Measurements from ENCODE around the gene DNAAF3.

The DNAAF3 gene

GRCh38 chr19:55147545-55148251 is 18.7 kb downstream of the DNAAF3 start:
- Histone ChIP-seq H3K27me3 (replicated peaks; ENCODE audit: control insufficient read depth, insufficient read depth, low read length) (peaks cover 47% of the 10 kb centered on the region), H3K4me3 (ENCODE audit: low read length) (no peak overlapping the region), H3K4me1 (ENCODE audit: control insufficient read depth, insufficient read depth, low read length) (no peaks in the 10 kb centered on the region), H3K9me3 (ENCODE audit: control insufficient read depth, low read length) (peaks cover 4% of the 10 kb centered on the region), H3K36me3 (ENCODE audit: control insufficient read depth, insufficient read depth, low read length, severe bottlenecking) (no peaks in the 10 kb centered on the region), H3K9ac (ENCODE audit: low read length) (no peak overlapping the region)
- no peak for DNase-seq (ENCODE audit: low read depth)

GRCh38 chr19:55146705-55147273 is 19.6 kb downstream of the DNAAF3 start:
- Histone ChIP-seq H3K4me1 (ENCODE audit: control insufficient read depth, insufficient read depth, low read length) (no peaks in the 10 kb centered on the region), H3K36me3 (ENCODE audit: control insufficient read depth, insufficient read depth, low read length, severe bottlenecking) (no peaks in the 10 kb centered on the region), H3K4me3 (ENCODE audit: low read length) (no peak overlapping the region), H3K27me3 (replicated peaks; ENCODE audit: control insufficient read depth, insufficient read depth, low read length) (peaks cover 49% of the 10 kb centered on the region), H3K9ac (ENCODE audit: low read length) (no peak overlapping the region), H3K9me3 (ENCODE audit: control insufficient read depth, low read length) (peaks cover 1% of the 10 kb centered on the region)
- no peak for DNase-seq (ENCODE audit: low read depth)

GRCh38 chr19:55146078-55146704 is 20.2 kb downstream of the DNAAF3 start:
- DNase-seq (ENCODE audit: low read depth) = peak; percentile 14
- H3K27me3 ChIP-seq (replicated peaks; ENCODE audit: control insufficient read depth, insufficient read depth, low read length) = peaks cover 51% of the 10 kb centered on the region
- no peaks in the 10 kb centered on the region for H3K9me3 ChIP-seq (ENCODE audit: control insufficient read depth, low read length)
- no peak overlapping the region for H3K4me3 ChIP-seq (ENCODE audit: low read length)
- no peaks in the 10 kb centered on the region for H3K4me1 ChIP-seq (ENCODE audit: control insufficient read depth, insufficient read depth, low read length)
- H3K36me3 ChIP-seq (ENCODE audit: control insufficient read depth, insufficient read depth, low read length, severe bottlenecking) = no peaks in the 10 kb centered on the region
- no peak overlapping the region for H3K9ac ChIP-seq (ENCODE audit: low read length)

GRCh38 chr19:55145232-55145631 is 21.2 kb downstream of the DNAAF3 start:
- DNase-seq (ENCODE audit: low read depth) = no peak
- H3K9ac ChIP-seq (ENCODE audit: low read length) = no peak overlapping the region
- H3K4me1 ChIP-seq (ENCODE audit: control insufficient read depth, insufficient read depth, low read length) = no peaks in the 10 kb centered on the region
- no peaks in the 10 kb centered on the region for H3K36me3 ChIP-seq (ENCODE audit: control insufficient read depth, insufficient read depth, low read length, severe bottlenecking)
- no peaks in the 10 kb centered on the region for H3K9me3 ChIP-seq (ENCODE audit: control insufficient read depth, low read length)
- no peak overlapping the region for H3K4me3 ChIP-seq (ENCODE audit: low read length)
- peaks cover 51% of the 10 kb centered on the region for H3K27me3 ChIP-seq (replicated peaks; ENCODE audit: control insufficient read depth, insufficient read depth, low read length)

GRCh38 chr19:55141696-55142095 is 24.7 kb downstream of the DNAAF3 start:
- DNase-seq (ENCODE audit: low read depth) = no peak
- Histone ChIP-seq H3K4me1 (ENCODE audit: control insufficient read depth, insufficient read depth, low read length) (no peaks in the 10 kb centered on the region), H3K36me3 (ENCODE audit: control insufficient read depth, insufficient read depth, low read length, severe bottlenecking) (no peaks in the 10 kb centered on the region), H3K27me3 (replicated peaks; ENCODE audit: control insufficient read depth, insufficient read depth, low read length) (peaks cover 45% of the 10 kb centered on the region), H3K9ac (ENCODE audit: low read length) (no peak overlapping the region), H3K9me3 (ENCODE audit: control insufficient read depth, low read length) (no peaks in the 10 kb centered on the region), H3K4me3 (ENCODE audit: low read length) (no peak overlapping the region)

GRCh38 chr19:55137915-55138314 is 28.5 kb downstream of the DNAAF3 start:
- no peak for DNase-seq (ENCODE audit: low read depth)
- no peak overlapping the region for H3K9ac ChIP-seq (ENCODE audit: low read length)
- peaks cover 47% of the 10 kb centered on the region for H3K27me3 ChIP-seq (replicated peaks; ENCODE audit: control insufficient read depth, insufficient read depth, low read length)

GRCh38 chr19:55136399-55137102 is 29.9 kb downstream of the DNAAF3 start:
- no peak for DNase-seq (ENCODE audit: low read depth)
- no peak overlapping the region for H3K9ac ChIP-seq (ENCODE audit: low read length)
- H3K36me3 ChIP-seq (ENCODE audit: control insufficient read depth, insufficient read depth, low read length, severe bottlenecking) = no peaks in the 10 kb centered on the region
- H3K4me3 ChIP-seq (ENCODE audit: low read length) = no peak overlapping the region
- H3K4me1 ChIP-seq (ENCODE audit: control insufficient read depth, insufficient read depth, low read length) = no peaks in the 10 kb centered on the region
- H3K27me3 ChIP-seq (replicated peaks; ENCODE audit: control insufficient read depth, insufficient read depth, low read length) = peaks cover 43% of the 10 kb centered on the region
- H3K9me3 ChIP-seq (ENCODE audit: control insufficient read depth, low read length) = no peaks in the 10 kb centered on the region

More at GRCh38 chr19:55137915-55138314, 28.5 kb downstream of the DNAAF3 start:
- Histone ChIP-seq H3K4me1 (ENCODE audit: control insufficient read depth, insufficient read depth, low read length) (no peaks in the 10 kb centered on the region), H3K4me3 (ENCODE audit: low read length) (no peak overlapping the region), H3K9me3 (ENCODE audit: control insufficient read depth, low read length) (no peaks in the 10 kb centered on the region), H3K36me3 (ENCODE audit: control insufficient read depth, insufficient read depth, low read length, severe bottlenecking) (no peaks in the 10 kb centered on the region)

GRCh38 chr19:55134736-55135135 is 31.7 kb downstream of the DNAAF3 start:
- Histone ChIP-seq H3K36me3 (ENCODE audit: control insufficient read depth, insufficient read depth, low read length, severe bottlenecking) (no peaks in the 10 kb centered on the region), H3K9ac (ENCODE audit: low read length) (no peak overlapping the region), H3K27me3 (replicated peaks; ENCODE audit: control insufficient read depth, insufficient read depth, low read length) (peaks cover 39% of the 10 kb centered on the region), H3K4me3 (ENCODE audit: low read length) (no peak overlapping the region), H3K9me3 (ENCODE audit: control insufficient read depth, low read length) (no peaks in the 10 kb centered on the region), H3K4me1 (ENCODE audit: control insufficient read depth, insufficient read depth, low read length) (no peaks in the 10 kb centered on the region)
- no peak for DNase-seq (ENCODE audit: low read depth)

GRCh38 chr19:55133639-55134444 is 32.6 kb downstream of the DNAAF3 start:
- Histone ChIP-seq H3K9me3 (ENCODE audit: control insufficient read depth, low read length) (no peaks in the 10 kb centered on the region), H3K36me3 (ENCODE audit: control insufficient read depth, insufficient read depth, low read length, severe bottlenecking) (no peaks in the 10 kb centered on the region), H3K4me3 (ENCODE audit: low read length) (no peak overlapping the region), H3K4me1 (ENCODE audit: control insufficient read depth, insufficient read depth, low read length) (no peaks in the 10 kb centered on the region), H3K27me3 (replicated peaks; ENCODE audit: control insufficient read depth, insufficient read depth, low read length) (peaks cover 39% of the 10 kb centered on the region), H3K9ac (ENCODE audit: low read length) (no peak overlapping the region)
- DNase-seq (ENCODE audit: low read depth) = no peak

GRCh38 chr19:55132453-55133129 is 33.8 kb downstream of the DNAAF3 start:
- no peaks in the 10 kb centered on the region for H3K9me3 ChIP-seq (ENCODE audit: control insufficient read depth, low read length)
- H3K27me3 ChIP-seq (replicated peaks; ENCODE audit: control insufficient read depth, insufficient read depth, low read length) = peaks cover 30% of the 10 kb centered on the region
- no peaks in the 10 kb centered on the region for H3K4me1 ChIP-seq (ENCODE audit: control insufficient read depth, insufficient read depth, low read length)
- H3K9ac ChIP-seq (ENCODE audit: low read length) = no peak overlapping the region
- H3K4me3 ChIP-seq (ENCODE audit: low read length) = no peak overlapping the region
- DNase-seq (ENCODE audit: low read depth) = no peak
- H3K36me3 ChIP-seq (ENCODE audit: control insufficient read depth, insufficient read depth, low read length, severe bottlenecking) = no peaks in the 10 kb centered on the region

All from adipocyte (in vitro differentiated cells).